A549 (cell line): ENCODE measurements around the gene NTM. TPM values are rescaled to one million over a fixed set of nuclear protein-coding genes. Genes with fewer than 3 reads are reported as not detected.

Source experiments
- ATAC-seq, 2 experiments: fragments of 200-7000 bp in 1 of 2; fragments of >200 bp in 1 of 2; cut with Nextera tagmentation in 1 of 2; cut with Tn5 transposase in 1 of 2; 3 replicates each; pipeline versions ENCODE4 v1.8.0 to v1.9.1; 2018 to 2020; ENCODE audit warnings: mild to moderate bottlenecking in 1 of 2, moderate library complexity in 1 of 2
- CTCF ChIA-PET: fragments of 300-600 bp; sonication (Branson Sonifier 250); formaldehyde crosslinking; extraction: SDS; loops from one replicate; lab custom pipeline; 2021; ENCODE audit warnings: antibody characterized with exemption, inconsistent platforms; lab: Yijun Ruan, JAX
- POLR2A ChIA-PET: fragments of 350-600 bp; formaldehyde crosslinking; extraction: SDS; loops from one replicate; lab custom pipeline; 2021; ENCODE audit warnings: antibody characterized with exemption, inconsistent platforms; lab: Yijun Ruan, JAX
- DNase-seq, 2 experiments: peaks; one replicate each; pipeline versions ENCODE4 v3.0.0 to v3.0.0-alpha.2; 2011 to 2016; ENCODE audit warnings: low read depth in 1 of 2, low spot score in 1 of 2
- FAIRE-seq: peaks from 2 replicates; lab custom pipeline; 2011; peaks lifted over from hg19 to GRCh38; lab: Jason Lieb, UNC
- H3K27ac ChIP-seq, 2 experiments: fragments of >200 bp; sonication (Bioruptor Twin); formaldehyde crosslinking; 3 replicates each; pipeline ENCODE4 v1.5.1; 2016 to 2017
- H3K4me1 ChIP-seq: fragments of >200 bp; sonication (Bioruptor Twin); formaldehyde crosslinking; 3 replicates; pipeline ENCODE4 v1.6.1; 2016
- H3K4me2 ChIP-seq: fragments of >200 bp; sonication (Bioruptor Twin); formaldehyde crosslinking; 3 replicates; pipeline ENCODE4 v1.6.1; 2016
- H3K4me3 ChIP-seq: fragments of >200 bp; sonication (Bioruptor Twin); formaldehyde crosslinking; 3 replicates; pipeline ENCODE4 v1.5.1; 2016
- H3K9me3 ChIP-seq: fragments of >200 bp; sonication (Bioruptor Twin); formaldehyde crosslinking; 3 replicates; pipeline ENCODE4 v1.6.1; 2016
- BHLHE40 ChIP-seq: IDR thresholded peaks from 2 replicates; pipeline ENCODE4 v1.6.1; 2012; ENCODE audit warnings: low read depth, low read length, inconsistent platforms
- CBX8 ChIP-seq: fragments of 200-600 bp; sonication (generic); IDR thresholded peaks from 2 replicates; pipeline ENCODE4 v1.6.1; 2016
- CEBPB ChIP-seq, 2 experiments: fragments of >200 bp in 1 of 2; sonication (Bioruptor Twin) in 1 of 2; formaldehyde crosslinking in 1 of 2; IDR thresholded peaks; 2 replicates each; pipeline ENCODE4 v1.6.1; 2012 to 2016
- CHD2 ChIP-seq: fragments of 150-350 bp; IDR thresholded peaks from 2 replicates; pipeline ENCODE4 v1.6.1; 2014; ENCODE audit warnings: low read length; ENCODE audit not compliant: partially characterized antibody
- CHD4 ChIP-seq: fragments of 200-600 bp; sonication (generic); IDR thresholded peaks from 2 replicates; pipeline ENCODE4 v1.6.1; 2016; ENCODE audit warnings: antibody characterized with exemption, mild to moderate bottlenecking, borderline replicate concordance
- CTCF ChIP-seq: fragments of >200 bp; sonication (Bioruptor Twin); formaldehyde crosslinking; IDR thresholded peaks from 3 replicates; pipeline ENCODE4 v1.5.1; 2016
- E2F6 ChIP-seq: IDR thresholded peaks from 2 replicates; pipeline ENCODE4 v1.6.1; 2012; ENCODE audit warnings: low read depth, borderline replicate concordance
- EHF ChIP-seq: fragments of 250-450 bp; sonication (Bioruptor Pico); IDR thresholded peaks from 2 replicates; pipeline ENCODE4 v1.5.0; 2020; ENCODE audit warnings: mild to moderate bottlenecking
- FOSL2 ChIP-seq, 2 experiments: fragments of 450-650 bp in 1 of 2; fragments of >200 bp in 1 of 2; sonication (Bioruptor Twin) in 1 of 2; formaldehyde crosslinking; IDR thresholded peaks; 2 replicates each; pipeline versions ENCODE4 v1.5.0 to v1.6.1; 2016 to 2020; ENCODE audit warnings: mild to moderate bottlenecking in 1 of 2, moderate library complexity in 1 of 2
- FOXS1 ChIP-seq: fragments of 250-450 bp; sonication (Bioruptor Pico); IDR thresholded peaks from 2 replicates; pipeline ENCODE4 v1.5.0; 2020; ENCODE audit warnings: mild to moderate bottlenecking, moderate library complexity
- HMGXB4 ChIP-seq: fragments of 250-450 bp; sonication (Bioruptor Pico); IDR thresholded peaks from 2 replicates; pipeline ENCODE4 v1.5.0; 2021; ENCODE audit warnings: mild to moderate bottlenecking, moderate library complexity, borderline replicate concordance
- HOXB13 ChIP-seq: fragments of 250-450 bp; sonication (Bioruptor Pico); IDR thresholded peaks from 2 replicates; pipeline ENCODE4 v1.5.0; 2020; ENCODE audit warnings: low read depth, mild to moderate bottlenecking, moderate library complexity
- HOXB5 ChIP-seq: fragments of 250-450 bp; sonication (Bioruptor Pico); IDR thresholded peaks from 2 replicates; pipeline ENCODE4 v1.5.0; 2020; ENCODE audit warnings: mild to moderate bottlenecking, moderate library complexity
- KDM1A ChIP-seq: fragments of 200-600 bp; sonication (generic); IDR thresholded peaks from 2 replicates; pipeline ENCODE4 v1.6.1; 2016; ENCODE audit warnings: low read depth, mild to moderate bottlenecking
- MAFK ChIP-seq: fragments of 450-650 bp; IDR thresholded peaks from 2 replicates; pipeline ENCODE4 v1.6.1; 2014; ENCODE audit not compliant: partially characterized antibody
- MYC ChIP-seq: IDR thresholded peaks from 2 replicates; pipeline ENCODE4 v1.6.1; 2012; ENCODE audit warnings: mild to moderate bottlenecking, inconsistent platforms, low read length, improper control_type of control experiment, borderline replicate concordance
- NFE2L2 ChIP-seq: fragments of 150-350 bp; conservative IDR thresholded peaks from 2 replicates; pipeline ENCODE4 v1.6.1; 2014; ENCODE audit warnings: low read length
- NR3C1 ChIP-seq: fragments of >200 bp; sonication (Bioruptor Twin); formaldehyde crosslinking; IDR thresholded peaks from 3 replicates; pipeline ENCODE4 v1.6.1; 2017
- RARB ChIP-seq: fragments of 250-450 bp; sonication (Bioruptor Pico); IDR thresholded peaks from 2 replicates; pipeline ENCODE4 v1.8.0; 2021; ENCODE audit warnings: mild to moderate bottlenecking, moderate library complexity
- RCOR1 ChIP-seq: fragments of 150-350 bp; IDR thresholded peaks from 2 replicates; pipeline ENCODE4 v1.6.1; 2014; ENCODE audit warnings: antibody characterized with exemption, low read length, low read depth
- RNF2 ChIP-seq: fragments of 200-600 bp; sonication (generic); IDR thresholded peaks from 2 replicates; pipeline ENCODE4 v1.6.1; 2016; ENCODE audit warnings: low read depth, mild to moderate bottlenecking, antibody characterized with exemption, moderate library complexity, borderline replicate concordance
- TP53 ChIP-seq: fragments of 250-450 bp; sonication (Bioruptor Pico); IDR thresholded peaks from 2 replicates; pipeline ENCODE4 v1.5.0; 2021; ENCODE audit warnings: mild to moderate bottlenecking, moderate library complexity
- USF2 ChIP-seq: fragments of 450-650 bp; IDR thresholded peaks from 2 replicates; pipeline ENCODE4 v1.6.1; 2014; ENCODE audit warnings: antibody characterized with exemption
- ZFP36 ChIP-seq: fragments of 450-650 bp; IDR thresholded peaks from 2 replicates; pipeline ENCODE4 v1.6.1; 2014; ENCODE audit warnings: borderline replicate concordance; ENCODE audit not compliant: partially characterized antibody
- ZNF302 ChIP-seq: fragments of 250-450 bp; sonication (Bioruptor Pico); IDR thresholded peaks from 2 replicates; pipeline ENCODE4 v1.9.0; 2021; ENCODE audit warnings: inconsistent platforms, mild to moderate bottlenecking, moderate library complexity
- WGBS: methylation state at CpG from one replicate; pipeline ENCODE4 v1.1.6; 2017; ENCODE audit errors: missing lambda C conversion rate; 5-methylcytosine and 5-hydroxymethylcytosine counted together
- polyA plus RNA-seq, 4 experiments: library from polyadenylated mRNA; depleted of rRNA in 3 of 4; stranded (reverse); fragments of >200 nt; fragmentation: RNase III in 1 of 4; extraction: RNeasy Plus Mini Kit Qiagen cat#74134 plus additional on column Dnase treatment in 1 of 4; gene quantifications; 2 replicates in 3 of 4; 3 replicates in 1 of 4; pipeline ENCODE4 v1.2.3, GENCODE V29; 2011 to 2017

NTM gene
- polyA plus RNA-seq, 2 of the 4 experiments (the other 2 are of a cell fraction), result not detected

- Histone ChIP-seq H3K27ac (no peak overlapping the region), H3K4me3 (no peak overlapping the region), H3K4me2 (no peak overlapping the region), H3K4me1 (no peaks in the 10 kb centered on the region), H3K9me3 (no peaks in the 10 kb centered on the region)
- ATAC-seq (no peak), FAIRE-seq (no peak), DNase-seq (no peak)
- CTCF ChIA-PET, result no interaction called here
- TF ChIP-seq ZFP36 (no peak), CEBPB (IDR thresholded peaks at IDR 0.05) (no peak), CHD4 (no peak), E2F6 (no peak), HOXB5 (CRISPR knock-in tag) (no peak), MAFK (no peak), MYC (no peak), CHD2 (no peak), ZNF302 (no peak), HOXB13 (CRISPR knock-in tag) (no peak), FOXS1 (CRISPR knock-in tag) (no peak), RARB (CRISPR knock-in tag) (no peak), NFE2L2 (no peak), NR3C1 (no peak), BHLHE40 (no peak)
- WGBS, result 11% methylated on average over 8 of the region's 8 CpGs
- POLR2A ChIA-PET, result no interaction called here
These were observed 687.9 kb downstream of the NTM start for GRCh38 chr11:132058211-132058772.

- ChIA-PET POLR2A (no interaction called here), CTCF (no interaction called here)
- FAIRE-seq, result no peak
These were observed 690.2 kb downstream of the NTM start for GRCh38 chr11:132060567-132060966.

More at GRCh38 chr11:132060567-132060966, 690.2 kb downstream of the NTM start:
- H3K4me3 ChIP-seq, result no peak overlapping the region
- no peak for DNase-seq
- H3K4me2 ChIP-seq, result no peak overlapping the region
- H3K9me3 ChIP-seq, result no peaks in the 10 kb centered on the region
- 0% methylated on average over 2 of the region's 2 CpGs for WGBS
- H3K4me1 ChIP-seq, result no peaks in the 10 kb centered on the region
- ATAC-seq, result no peak
- TF ChIP-seq MAFK (no peak), RCOR1 (no peak), RNF2 (no peak), CTCF (no peak), FOSL2 (IDR thresholded peaks at IDR 0.05) (no peak), FOSL2 (CRISPR knock-in tag; IDR thresholded peaks at IDR 0.05) (no peak), CBX8 (no peak), KDM1A (no peak), E2F6 (no peak), TP53 (CRISPR knock-in tag) (no peak), FOXS1 (CRISPR knock-in tag) (no peak), HMGXB4 (CRISPR knock-in tag) (no peak), EHF (CRISPR knock-in tag) (no peak), USF2 (no peak)
- TF ChIP-seq, all 56 proteins: peak for 0
- H3K27ac ChIP-seq, result no peak overlapping the region
